ENCODE results near the gene C2CD3.

GRCh38 chr11:74133436-74133835 lies 37.4 kb downstream of the C2CD3 start:
- TF ChIP-seq CDX4 (CRISPR knock-in tag; IDR thresholded peaks at IDR 0.05; ENCODE audit: borderline replicate concordance) (no peak), ZNF423 (CRISPR knock-in tag; IDR thresholded peaks at IDR 0.05) (no peak), FOXK1 (CRISPR knock-in tag; IDR thresholded peaks at IDR 0.05) (no peak), USF1 (CRISPR knock-in tag; IDR thresholded peaks at IDR 0.05) (no peak), CTCF (IDR thresholded peaks at IDR 0.05) (no peak), MLX (CRISPR knock-in tag; IDR thresholded peaks at IDR 0.05) (no peak), ATF3 (CRISPR knock-in tag; conservative IDR thresholded peaks at IDR 0.05) (no peak), RELA (CRISPR knock-in tag; IDR thresholded peaks at IDR 0.05; ENCODE audit: borderline replicate concordance) (no peak), E2F4 (CRISPR knock-in tag; IDR thresholded peaks at IDR 0.05; ENCODE audit: borderline replicate concordance, low read depth) (no peak), STAT6 (CRISPR knock-in tag; conservative IDR thresholded peaks at IDR 0.05; ENCODE audit: low read depth) (no peak), FOXJ3 (CRISPR knock-in tag; IDR thresholded peaks at IDR 0.05; ENCODE audit: borderline replicate concordance) (no peak), ZNF263 (CRISPR knock-in tag; IDR thresholded peaks at IDR 0.05; ENCODE audit: low read depth) (no peak), SOX15 (CRISPR knock-in tag; IDR thresholded peaks at IDR 0.05) (no peak), MAX (CRISPR knock-in tag; IDR thresholded peaks at IDR 0.05) (no peak)

Data from WTC11 (cell line).